HEK293 (cell line): ENCODE results near the gene P2RY4.

Source experiments
- CTCF ChIA-PET: fragments of 350-600 bp; formaldehyde crosslinking; extraction: SDS; loops from one replicate; lab custom pipeline; 2021; ENCODE audit warnings: antibody characterized with exemption; lab: Yijun Ruan, JAX
- POLR2A ChIA-PET: fragments of 300-600 bp; formaldehyde crosslinking; extraction: SDS; loops from one replicate; lab custom pipeline; 2020; ENCODE audit warnings: antibody characterized with exemption, inconsistent platforms; lab: Yijun Ruan, JAX
- H3K27ac ChIP-seq: fragments of 200-500 bp; sonication (Bioruptor generic); 2 replicates; pipeline ENCODE4 v1.5.1; 2014; ENCODE audit warnings: low read depth, low read length, control low read depth, inconsistent platforms; ENCODE audit errors: extremely low read depth
- H3K36me3 ChIP-seq, 2 experiments: fragments of 200-500 bp in 1 of 2; sonication (Bioruptor generic) in 1 of 2; 1 replicate in 1 of 2; 2 replicates in 1 of 2; pipeline ENCODE4 v1.5.1; 2014 to 2017; ENCODE audit warnings: inconsistent platforms in 2 of 2, low read length in 2 of 2; ENCODE audit not compliant: control insufficient read depth in 2 of 2, insufficient read depth in 1 of 2
- H3K4me1 ChIP-seq: fragments of 200-500 bp; sonication (Bioruptor generic); 2 replicates; pipeline ENCODE4 v1.5.1; 2014; ENCODE audit warnings: mild to moderate bottlenecking, low read length, inconsistent platforms; ENCODE audit not compliant: control insufficient read depth, insufficient read depth
- H3K4me3 ChIP-seq: 2 replicates; pipeline ENCODE4 v1.5.1; 2011; ENCODE audit warnings: low read depth, mild to moderate bottlenecking, control low read depth, low read length, moderate library complexity
- H3K9me3 ChIP-seq: fragments of 200-500 bp; sonication (Bioruptor generic); 2 replicates; pipeline ENCODE4 v1.5.1; 2014; ENCODE audit warnings: low read depth, low read length, inconsistent platforms; ENCODE audit not compliant: control insufficient read depth, insufficient read depth
- GLI4 ChIP-seq: fragments of 450-650 bp; formaldehyde crosslinking; IDR thresholded peaks from 2 replicates; pipeline ENCODE4 v1.5.1; 2016; ENCODE audit warnings: missing biosample characterization, missing genetic modification characterization
- KLF16 ChIP-seq: fragments of 450-650 bp; formaldehyde crosslinking; IDR thresholded peaks from 2 replicates; pipeline ENCODE4 v1.5.1; 2017; ENCODE audit warnings: missing biosample characterization, missing genetic modification characterization
- YY2 ChIP-seq: fragments of 450-650 bp; formaldehyde crosslinking; IDR thresholded peaks from 2 replicates; pipeline ENCODE4 v1.5.1; 2016; ENCODE audit warnings: missing biosample characterization, missing genetic modification characterization
- ZBTB21 ChIP-seq: fragments of 450-650 bp; formaldehyde crosslinking; IDR thresholded peaks from 2 replicates; pipeline ENCODE4 v1.5.1; 2017; ENCODE audit warnings: missing biosample characterization, missing genetic modification characterization
- ZBTB8A ChIP-seq: fragments of 450-650 bp; formaldehyde crosslinking; IDR thresholded peaks from 2 replicates; pipeline ENCODE4 v1.5.1; 2016; ENCODE audit warnings: missing biosample characterization, missing genetic modification characterization
- ZFP41 ChIP-seq: fragments of 450-650 bp; formaldehyde crosslinking; IDR thresholded peaks from 2 replicates; pipeline ENCODE4 v1.5.1; 2016; ENCODE audit warnings: missing biosample characterization, missing genetic modification characterization, borderline replicate concordance
- ZNF114 ChIP-seq: fragments of 450-650 bp; formaldehyde crosslinking; IDR thresholded peaks from 2 replicates; pipeline ENCODE4 v1.5.0; 2017; ENCODE audit warnings: missing biosample characterization, missing genetic modification characterization
- ZNF146 ChIP-seq: fragments of 450-650 bp; formaldehyde crosslinking; IDR thresholded peaks from 2 replicates; pipeline ENCODE4 v1.5.1; 2016; ENCODE audit warnings: missing biosample characterization, missing genetic modification characterization
- ZNF184 ChIP-seq: fragments of 450-650 bp; IDR thresholded peaks from 2 replicates; pipeline ENCODE4 v1.5.1; 2018; ENCODE audit warnings: missing biosample characterization, mild to moderate bottlenecking, missing genetic modification characterization
- ZNF202 ChIP-seq: fragments of 450-650 bp; formaldehyde crosslinking; IDR thresholded peaks from 2 replicates; pipeline ENCODE4 v1.5.1; 2016; ENCODE audit warnings: missing biosample characterization, missing genetic modification characterization, borderline replicate concordance
- ZNF366 ChIP-seq: fragments of 450-650 bp; formaldehyde crosslinking; conservative IDR thresholded peaks from 2 replicates; pipeline ENCODE4 v1.5.1; 2016; ENCODE audit warnings: missing biosample characterization, missing genetic modification characterization
- ZNF404 ChIP-seq: fragments of 450-650 bp; formaldehyde crosslinking; IDR thresholded peaks from 2 replicates; pipeline ENCODE4 v1.5.1; 2017; ENCODE audit warnings: missing biosample characterization, missing genetic modification characterization
- ZNF48 ChIP-seq: fragments of 450-650 bp; formaldehyde crosslinking; IDR thresholded peaks from 2 replicates; pipeline ENCODE4 v1.5.1; 2016; ENCODE audit warnings: missing biosample characterization, missing genetic modification characterization
- ZNF549 ChIP-seq: fragments of 450-650 bp; IDR thresholded peaks from 2 replicates; pipeline ENCODE4 v1.5.1; 2018; ENCODE audit warnings: missing biosample characterization, missing genetic modification characterization, mild to moderate bottlenecking, inconsistent platforms, moderate library complexity
- ZNF560 ChIP-seq: fragments of 450-650 bp; formaldehyde crosslinking; IDR thresholded peaks from 2 replicates; pipeline ENCODE4 v1.5.1; 2017; ENCODE audit warnings: missing biosample characterization, missing genetic modification characterization, borderline replicate concordance
- ZNF596 ChIP-seq: fragments of 450-650 bp; IDR thresholded peaks from 2 replicates; pipeline ENCODE4 v1.5.0; 2018; ENCODE audit warnings: missing biosample characterization, mild to moderate bottlenecking, missing genetic modification characterization, moderate library complexity
- ZNF626 ChIP-seq: fragments of 450-650 bp; sonication (Bioruptor Pico); formaldehyde crosslinking; IDR thresholded peaks from 2 replicates; pipeline ENCODE4 v1.5.1; 2018; ENCODE audit warnings: missing biosample characterization, missing genetic modification characterization, inconsistent platforms
- ZNF776 ChIP-seq: fragments of 450-650 bp; formaldehyde crosslinking; IDR thresholded peaks from 2 replicates; pipeline ENCODE4 v1.5.0; 2017; ENCODE audit warnings: missing biosample characterization, missing genetic modification characterization, borderline replicate concordance
- TF ChIP-seq, protein P1 (sequence below): fragments of 450-650 bp; formaldehyde crosslinking; IDR thresholded peaks from 2 replicates; pipeline ENCODE4 v1.5.1; 2016; ENCODE audit warnings: missing biosample characterization, missing genetic modification characterization
- TF ChIP-seq, protein P2 (sequence below): fragments of 450-650 bp; formaldehyde crosslinking; IDR thresholded peaks from 2 replicates; pipeline ENCODE4 v1.5.1; 2016; ENCODE audit warnings: missing biosample characterization, missing genetic modification characterization
- TF ChIP-seq, protein P3 (sequence below): fragments of 450-650 bp; IDR thresholded peaks from 2 replicates; pipeline ENCODE4 v1.5.1; 2018; ENCODE audit warnings: missing biosample characterization, mild to moderate bottlenecking, missing genetic modification characterization
- TF ChIP-seq, protein P4 (sequence below): fragments of 450-650 bp; formaldehyde crosslinking; IDR thresholded peaks from 2 replicates; pipeline ENCODE4 v1.5.1; 2016; ENCODE audit warnings: missing biosample characterization, missing genetic modification characterization

P2RY4 gene

GRCh38 chrX:70260104-70260503 lies at the start of gene P2RY4:
Gene P2RY4, minus strand, starts transcription at chrX:70260204. Its CDS starts 580 bp downstream, at chrX:70259624.
- H3K4me3 ChIP-seq: no peak within 1 kb of the TSS
- CTCF ChIA-PET: interaction anchor here (0.7 to 1.1 kb wide), 2 partner anchors 127 to 130 kb away, joined by 3 read pairs; partner anchors contain the start of gene IGBP1
- POLR2A ChIA-PET: no interaction called here
- H3K27ac ChIP-seq: no peak within 1 kb of the TSS
- no peak for TF ChIP-seq ZNF48 (tag by site-specific recombination)
- no peak for TF ChIP-seq ZNF146 (tag by site-specific recombination)
- TF ChIP-seq ZFP41: no peak
- no peak for TF ChIP-seq KLF16
- TF ChIP-seq ZNF549 (tag by site-specific recombination): no peak
- TF ChIP-seq, protein P1, sequence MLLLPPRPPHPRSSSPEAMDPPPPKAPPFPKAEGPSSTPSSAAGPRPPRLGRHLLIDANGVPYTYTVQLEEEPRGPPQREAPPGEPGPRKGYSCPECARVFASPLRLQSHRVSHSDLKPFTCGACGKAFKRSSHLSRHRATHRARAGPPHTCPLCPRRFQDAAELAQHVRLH (tag by site-specific recombination): no peak
- no peak for TF ChIP-seq ZBTB21
- TF ChIP-seq, protein P2, sequence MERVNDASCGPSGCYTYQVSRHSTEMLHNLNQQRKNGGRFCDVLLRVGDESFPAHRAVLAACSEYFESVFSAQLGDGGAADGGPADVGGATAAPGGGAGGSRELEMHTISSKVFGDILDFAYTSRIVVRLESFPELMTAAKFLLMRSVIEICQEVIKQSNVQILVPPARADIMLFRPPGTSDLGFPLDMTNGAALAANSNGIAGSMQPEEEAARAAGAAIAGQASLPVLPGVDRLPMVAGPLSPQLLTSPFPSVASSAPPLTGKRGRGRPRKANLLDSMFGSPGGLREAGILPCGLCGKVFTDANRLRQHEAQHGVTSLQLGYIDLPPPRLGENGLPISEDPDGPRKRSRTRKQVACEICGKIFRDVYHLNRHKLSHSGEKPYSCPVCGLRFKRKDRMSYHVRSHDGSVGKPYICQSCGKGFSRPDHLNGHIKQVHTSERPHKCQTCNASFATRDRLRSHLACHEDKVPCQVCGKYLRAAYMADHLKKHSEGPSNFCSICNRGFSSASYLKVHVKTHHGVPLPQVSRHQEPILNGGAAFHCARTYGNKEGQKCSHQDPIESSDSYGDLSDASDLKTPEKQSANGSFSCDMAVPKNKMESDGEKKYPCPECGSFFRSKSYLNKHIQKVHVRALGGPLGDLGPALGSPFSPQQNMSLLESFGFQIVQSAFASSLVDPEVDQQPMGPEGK (tag by site-specific recombination): no peak
- TF ChIP-seq ZNF202 (tag by site-specific recombination): no peak
- no peak for TF ChIP-seq ZNF366 (tag by site-specific recombination)
- H3K4me1 ChIP-seq: no peaks in the 10 kb centered on the region
- H3K36me3 ChIP-seq: no peaks in the 10 kb centered on the region
- H3K9me3 ChIP-seq: no peaks in the 10 kb centered on the region

DNA sequence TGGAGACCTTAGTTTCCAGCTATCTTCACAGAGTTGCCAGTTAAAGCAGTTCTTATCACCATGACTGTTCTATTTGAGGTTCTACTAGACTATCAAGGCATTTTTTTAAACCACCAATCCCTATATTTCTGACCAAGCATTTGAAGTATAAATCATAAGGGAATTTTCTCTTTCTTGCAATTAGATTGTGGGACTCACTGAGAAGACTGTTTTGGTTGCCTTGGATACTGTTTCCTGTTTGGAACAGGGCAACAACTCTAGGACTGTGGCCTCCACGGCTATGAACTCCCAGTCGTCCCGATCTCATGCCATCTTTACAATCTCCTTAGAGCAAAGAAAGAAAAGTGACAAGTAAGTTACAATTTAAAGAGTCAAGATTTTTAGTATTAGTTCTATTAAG lies 41.7 kb upstream of the P2RY4 start:
- no peak for TF ChIP-seq ZNF626 (tag by site-specific recombination)
- no peak for TF ChIP-seq GLI4 (tag by site-specific recombination)
- no peak for TF ChIP-seq ZNF114 (tag by site-specific recombination)
- TF ChIP-seq ZNF560 (tag by site-specific recombination): no peak
- TF ChIP-seq YY2 (tag by site-specific recombination): no peak
- no peak for TF ChIP-seq ZNF776 (tag by site-specific recombination)
- TF ChIP-seq, protein P3, sequence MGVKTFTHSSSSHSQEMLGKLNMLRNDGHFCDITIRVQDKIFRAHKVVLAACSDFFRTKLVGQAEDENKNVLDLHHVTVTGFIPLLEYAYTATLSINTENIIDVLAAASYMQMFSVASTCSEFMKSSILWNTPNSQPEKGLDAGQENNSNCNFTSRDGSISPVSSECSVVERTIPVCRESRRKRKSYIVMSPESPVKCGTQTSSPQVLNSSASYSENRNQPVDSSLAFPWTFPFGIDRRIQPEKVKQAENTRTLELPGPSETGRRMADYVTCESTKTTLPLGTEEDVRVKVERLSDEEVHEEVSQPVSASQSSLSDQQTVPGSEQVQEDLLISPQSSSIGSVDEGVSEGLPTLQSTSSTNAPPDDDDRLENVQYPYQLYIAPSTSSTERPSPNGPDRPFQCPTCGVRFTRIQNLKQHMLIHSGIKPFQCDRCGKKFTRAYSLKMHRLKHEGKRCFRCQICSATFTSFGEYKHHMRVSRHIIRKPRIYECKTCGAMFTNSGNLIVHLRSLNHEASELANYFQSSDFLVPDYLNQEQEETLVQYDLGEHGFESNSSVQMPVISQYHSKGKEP (tag by site-specific recombination): no peak
- no peak for TF ChIP-seq ZNF404 (tag by site-specific recombination)
- no peak for TF ChIP-seq ZNF48 (tag by site-specific recombination)
- no peak for TF ChIP-seq ZNF202 (tag by site-specific recombination)
- no peak for TF ChIP-seq ZNF596 (tag by site-specific recombination)
- TF ChIP-seq ZBTB8A (tag by site-specific recombination): no peak
- TF ChIP-seq, protein P4, sequence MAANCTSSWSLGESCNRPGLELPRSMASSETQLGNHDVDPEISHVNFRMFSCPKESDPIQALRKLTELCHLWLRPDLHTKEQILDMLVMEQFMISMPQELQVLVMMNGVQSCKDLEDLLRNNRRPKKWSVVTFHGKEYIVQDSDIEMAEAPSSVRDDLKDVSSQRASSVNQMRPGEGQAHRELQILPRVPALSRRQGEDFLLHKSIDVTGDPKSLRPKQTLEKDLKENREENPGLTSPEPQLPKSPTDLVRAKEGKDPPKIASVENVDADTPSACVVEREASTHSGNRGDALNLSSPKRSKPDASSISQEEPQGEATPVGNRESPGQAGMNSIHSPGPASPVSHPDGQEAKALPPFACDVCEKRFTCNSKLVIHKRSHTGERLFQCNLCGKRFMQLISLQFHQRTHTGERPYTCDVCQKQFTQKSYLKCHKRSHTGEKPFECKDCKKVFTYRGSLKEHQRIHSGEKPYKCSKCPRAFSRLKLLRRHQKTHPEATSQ (tag by site-specific recombination): no peak
- no peak for TF ChIP-seq ZNF184 (tag by site-specific recombination)
- POLR2A ChIA-PET: interaction anchor here (1.4 kb wide), 1 partner anchor 12 kb away, joined by 4 read pairs; the partner anchor contains the start of genes KIF4A and PDZD11
- Histone ChIP-seq H3K9me3 (no peaks in the 10 kb centered on the region), H3K4me3 (no peak overlapping the region), H3K36me3 (peaks cover 55 to 72% of the 10 kb centered on the region in 2 experiments), H3K27ac (no peak overlapping the region), H3K4me1 (no peaks in the 10 kb centered on the region)
- CTCF ChIA-PET: no interaction called here
